Right cardiac atrium (tissue), 5 donors: ENCODE data around the gene FTO. TPM values are rescaled to one million over a fixed set of nuclear protein-coding genes. Genes with fewer than 3 reads are reported as not detected.

Experiments used
- ATAC-seq, 2 donors: fragments of 200-7000 bp; cut with Tn5 transposase; one replicate each; pipeline versions ENCODE4 v1.8.0 to v1.9.1; 2020; ENCODE audit warnings: moderate library complexity in 2 of 2, mild to moderate bottlenecking in 1 of 2
- DNase-seq, 3 donors: peaks; one replicate each; pipeline ENCODE4 v3.0.0-alpha.2; 2020
- H3K27ac ChIP-seq: one replicate; pipeline ENCODE4 v1.5.1; 2013; ENCODE audit warnings: mild to moderate bottlenecking, low read length, control low read depth, moderate library complexity
- H3K27me3 ChIP-seq: one replicate; pipeline ENCODE4 v1.6.1; 2013; ENCODE audit not compliant: control insufficient read depth, insufficient read depth
- H3K4me1 ChIP-seq: one replicate; pipeline ENCODE4 v1.6.1; 2013; ENCODE audit warnings: low read length; ENCODE audit not compliant: control insufficient read depth, insufficient read depth
- H3K4me3 ChIP-seq: one replicate; pipeline ENCODE4 v1.5.1; 2013; ENCODE audit warnings: low read length, control low read depth
- H3K9me3 ChIP-seq: one replicate; pipeline ENCODE4 v1.6.1; 2013; ENCODE audit warnings: low read length; ENCODE audit not compliant: control insufficient read depth
- WGBS: extraction: QIAGEN DNeasy Blood & Tissue Kit; methylation state at CpG from one replicate; pipeline ENCODE4 v1.1.7; 2013; 5-methylcytosine and 5-hydroxymethylcytosine counted together
- intact Hi-C, 4 donors: fragments of 100-400 bp; cut with DNase I; formaldehyde crosslinking; loops; one replicate each; pipeline versions ENCODE4 v1.11.0 to v1.14.0; 2022 to 2023
- polyA plus RNA-seq: library from polyadenylated mRNA; stranded (reverse); fragments of 200-250 nt; gene quantifications from one replicate; pipeline ENCODE4 v1.2.3, GENCODE V29; 2013
- total RNA-seq, 4 donors: library from RNA; stranded (reverse); fragmentation: NEBNext Ultra II Directional; extraction: Animal tissue kit (Norgen Biotek cat#: 25700); gene quantifications; one replicate each; pipeline ENCODE4 v1.2.1, GENCODE V29; 2021
- donor health status: healthy with polysubstance abuse.
- donor health status: DM: no; HTN: yes; CAD: no.
- donor health status: DM: no; HTN: no; CAD: no.
- donor health status: DM: no; HTN: yes; CAD: no; lungs with severe emphysema.
- donor health status: DM: yes; HTN: yes; CAD: no.

FTO gene
- total and polyA plus RNA-seq, 5 donors, result 21.9 to 86.3 (median 78.2) TPM

DNA sequence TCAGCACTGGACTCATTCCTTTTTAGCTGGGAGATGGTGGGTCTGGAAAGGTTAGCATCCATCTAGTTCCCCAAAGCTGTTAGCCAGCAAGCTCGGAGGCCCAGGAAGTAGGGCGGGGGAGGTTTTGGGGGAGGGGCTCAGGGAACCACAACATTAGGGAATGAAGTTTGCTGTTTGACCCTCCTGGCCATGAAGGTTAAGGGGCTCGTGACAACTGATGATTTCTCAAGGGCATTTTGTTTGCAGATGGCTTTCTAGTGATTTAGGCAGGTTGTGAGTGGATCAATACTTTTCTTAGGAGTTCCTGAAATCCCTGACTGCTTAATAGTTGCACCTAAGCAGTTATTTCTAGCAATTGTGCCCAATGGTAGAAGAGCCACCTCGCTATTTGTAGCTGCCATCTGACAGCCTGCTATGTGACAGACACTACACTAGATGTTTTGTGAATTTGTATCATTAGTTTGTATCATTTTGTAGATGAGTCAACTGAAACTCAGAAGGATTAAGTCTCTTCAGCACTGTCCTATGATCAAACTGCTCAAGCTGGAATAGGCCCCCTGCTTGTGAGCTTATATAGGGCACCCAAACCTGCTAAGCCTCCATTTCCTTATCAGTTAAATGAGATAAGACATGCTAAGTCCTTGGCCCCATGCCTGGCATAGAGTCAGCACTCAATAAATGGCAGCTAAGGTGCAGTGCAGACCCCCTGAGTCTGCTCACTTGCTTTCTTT lies 436.3 kb downstream of the FTO start:
- Histone ChIP-seq H3K4me3 (no peak overlapping the region), H3K9me3 (no peaks in the 10 kb centered on the region), H3K27me3 (no peaks in the 10 kb centered on the region), H3K27ac (no peak overlapping the region), H3K4me1 (no peaks in the 10 kb centered on the region)
- 66% methylated on average over 4 of the region's 4 CpGs for WGBS
- no peak for DNase-seq
- no peak for ATAC-seq
- intact Hi-C loops, result no loop called here

GRCh38 chr16:54140788-54141136 lies 436.8 kb downstream of the FTO start:
- H3K4me3 ChIP-seq, result no peak overlapping the region
- H3K9me3 ChIP-seq, result no peaks in the 10 kb centered on the region
- H3K27ac ChIP-seq, result no peak overlapping the region
- no peak for ATAC-seq
- DNase-seq, result no peak
- no peaks in the 10 kb centered on the region for H3K4me1 ChIP-seq
- intact Hi-C loops, result no loop called here
- 92% methylated on average over 4 of the region's 4 CpGs for WGBS
- no peaks in the 10 kb centered on the region for H3K27me3 ChIP-seq

DNA sequence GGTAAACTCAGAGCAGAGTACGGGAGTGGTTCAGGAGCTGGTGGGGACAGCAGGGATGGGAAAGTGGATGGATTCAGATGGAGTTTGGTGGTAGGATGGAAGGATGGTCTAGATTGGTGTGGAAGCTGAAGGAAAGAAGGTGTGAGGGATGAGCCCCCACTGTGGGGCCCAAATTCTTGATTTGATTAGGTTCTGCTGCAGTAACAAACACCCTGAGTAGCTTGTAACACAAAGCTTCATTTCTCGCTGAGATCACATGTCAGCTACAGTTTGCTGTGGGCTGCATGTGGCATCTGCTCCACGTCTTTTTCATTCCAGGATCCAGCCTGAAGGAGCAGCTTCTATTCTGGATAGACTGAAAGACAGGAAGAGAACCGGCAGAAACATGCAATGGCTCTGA lies 438.8 kb downstream of the FTO start:
- WGBS, result 78% methylated on average over 4 of the region's 4 CpGs

DNA sequence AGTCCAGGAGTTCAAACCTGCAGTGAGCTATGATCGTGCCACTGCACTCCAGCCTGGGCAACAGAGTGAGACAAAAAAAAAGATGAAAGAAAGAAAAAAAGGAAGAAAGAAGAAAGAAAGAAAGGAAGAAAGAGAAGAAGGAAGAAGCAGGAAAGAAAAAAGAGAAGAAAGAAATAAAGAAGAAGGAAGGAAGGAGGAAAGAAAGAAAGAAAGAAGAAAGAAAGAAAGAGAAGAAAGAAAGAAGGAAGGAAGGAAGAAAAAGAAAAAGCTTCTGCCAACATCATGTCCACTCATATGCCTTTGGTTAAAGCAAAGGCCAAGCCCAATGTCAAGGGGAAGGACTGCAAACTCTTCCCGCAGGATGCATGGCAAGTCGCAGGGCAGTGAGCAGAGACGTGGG lies 439.5 kb downstream of the FTO start:
- Histone ChIP-seq H3K27me3 (no peaks in the 10 kb centered on the region), H3K4me3 (no peak overlapping the region), H3K9me3 (no peaks in the 10 kb centered on the region), H3K27ac (no peak overlapping the region), H3K4me1 (no peaks in the 10 kb centered on the region)
- intact Hi-C loops, result no loop called here
- DNase-seq (no peak), ATAC-seq (no peak)
- 85% methylated on average over 4 of the region's 4 CpGs for WGBS

More for the DNA sequence above, 438.8 kb downstream of the FTO start:
- intact Hi-C loops, result no loop called here
- Histone ChIP-seq H3K4me3 (no peak overlapping the region), H3K9me3 (no peaks in the 10 kb centered on the region), H3K4me1 (no peaks in the 10 kb centered on the region), H3K27me3 (no peaks in the 10 kb centered on the region), H3K27ac (no peak overlapping the region)
- no peak for DNase-seq
- ATAC-seq, result no peak

GRCh38 chr16:54143934-54144571 lies 440.1 kb downstream of the FTO start:
- intact Hi-C loops, result no loop called here
- no peaks in the 10 kb centered on the region for H3K9me3 ChIP-seq
- 62% methylated on average over 13 of the region's 13 CpGs for whole genome bisulfite sequencing
- DNase-seq, result no peak
- H3K27me3 ChIP-seq, result no peaks in the 10 kb centered on the region
- H3K27ac ChIP-seq, result no peak overlapping the region
- no peak overlapping the region for H3K4me3 ChIP-seq
- no peaks in the 10 kb centered on the region for H3K4me1 ChIP-seq
- ATAC-seq, result no peak

DNA sequence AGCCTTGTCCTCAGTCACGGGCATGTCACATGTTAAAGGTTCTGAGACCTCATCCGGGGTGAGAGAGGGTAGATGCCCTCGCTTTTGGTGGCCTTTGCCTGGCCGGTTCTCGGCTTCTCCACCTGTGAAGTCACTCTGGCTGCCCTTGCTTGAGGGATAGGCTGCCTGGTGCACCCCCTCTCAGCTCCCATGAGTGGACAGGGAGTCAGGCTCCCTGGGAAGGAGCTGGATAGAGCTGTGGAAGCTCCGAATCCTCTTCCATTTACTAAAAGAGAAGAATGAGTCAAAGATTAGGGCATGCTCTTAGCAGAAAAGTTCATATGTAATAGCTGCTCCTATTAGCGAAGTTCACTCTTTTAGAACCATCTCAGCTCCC lies 440.6 kb downstream of the FTO start:
- intact Hi-C loops, result no loop called here
- Histone ChIP-seq H3K4me3 (no peak overlapping the region), H3K27me3 (no peaks in the 10 kb centered on the region), H3K4me1 (no peaks in the 10 kb centered on the region), H3K9me3 (no peaks in the 10 kb centered on the region), H3K27ac (no peak overlapping the region)
- no peak for DNase-seq
- WGBS, result 85% methylated on average over 7 of the region's 7 CpGs
- ATAC-seq, result no peak

GRCh38 chr16:54145881-54146280 lies 441.9 kb downstream of the FTO start:
- H3K27me3 ChIP-seq, result no peaks in the 10 kb centered on the region
- no peak overlapping the region for H3K27ac ChIP-seq
- no peak for ATAC-seq
- 89% methylated on average over 4 of the region's 4 CpGs for WGBS
- no peak overlapping the region for H3K4me3 ChIP-seq
- H3K4me1 ChIP-seq, result no peaks in the 10 kb centered on the region
- no peaks in the 10 kb centered on the region for H3K9me3 ChIP-seq
- intact Hi-C loops, result no loop called here
- no peak for DNase-seq

DNA sequence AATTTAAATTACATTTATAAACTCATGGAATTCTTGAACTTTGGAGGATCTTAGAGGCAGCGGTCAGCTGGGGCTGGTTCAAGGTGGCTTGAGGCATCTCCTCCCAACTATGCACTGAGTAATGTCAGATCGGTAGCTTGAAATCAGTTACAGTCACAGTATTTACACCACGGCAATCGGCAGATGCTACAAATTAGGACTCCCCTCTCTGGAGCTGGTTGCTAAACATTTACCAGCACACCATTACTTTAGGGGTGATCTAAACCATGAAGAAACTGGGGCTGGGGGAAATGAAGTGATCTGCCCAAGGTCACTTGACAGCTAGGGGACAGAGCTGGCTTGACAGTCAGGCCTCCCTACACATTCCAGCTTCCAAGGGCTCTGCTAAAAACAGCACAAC lies 445.0 kb downstream of the FTO start:
- H3K27ac ChIP-seq, result no peak overlapping the region
- ATAC-seq (no peak), DNase-seq (no peak)
- no peaks in the 10 kb centered on the region for H3K4me1 ChIP-seq
- 96% methylated on average over 4 of the region's 4 CpGs for WGBS
- H3K9me3 ChIP-seq, result no peaks in the 10 kb centered on the region
- H3K4me3 ChIP-seq, result no peak overlapping the region
- H3K27me3 ChIP-seq, result no peaks in the 10 kb centered on the region
- intact Hi-C loops, result no loop called here

GRCh38 chr16:54150861-54151260 lies 446.9 kb downstream of the FTO start:
- intact Hi-C loops, result no loop called here
- 88% methylated on average over 12 of the region's 12 CpGs for WGBS
- no peak overlapping the region for H3K4me3 ChIP-seq
- DNase-seq (no peak), ATAC-seq (no peak)
- H3K9me3 ChIP-seq, result no peaks in the 10 kb centered on the region
- no peaks in the 10 kb centered on the region for H3K27me3 ChIP-seq
- no peaks in the 10 kb centered on the region for H3K4me1 ChIP-seq
- no peak overlapping the region for H3K27ac ChIP-seq

GRCh38 chr16:54152362-54153239 lies 448.6 kb downstream of the FTO start:
- ATAC-seq (no peak), DNase-seq (no peak)
- intact Hi-C loops, result no loop called here
- Histone ChIP-seq H3K4me3 (no peak overlapping the region), H3K4me1 (no peaks in the 10 kb centered on the region), H3K9me3 (no peaks in the 10 kb centered on the region), H3K27me3 (no peaks in the 10 kb centered on the region), H3K27ac (no peak overlapping the region)
- 80% methylated on average over 19 of the region's 19 CpGs for WGBS

DNA sequence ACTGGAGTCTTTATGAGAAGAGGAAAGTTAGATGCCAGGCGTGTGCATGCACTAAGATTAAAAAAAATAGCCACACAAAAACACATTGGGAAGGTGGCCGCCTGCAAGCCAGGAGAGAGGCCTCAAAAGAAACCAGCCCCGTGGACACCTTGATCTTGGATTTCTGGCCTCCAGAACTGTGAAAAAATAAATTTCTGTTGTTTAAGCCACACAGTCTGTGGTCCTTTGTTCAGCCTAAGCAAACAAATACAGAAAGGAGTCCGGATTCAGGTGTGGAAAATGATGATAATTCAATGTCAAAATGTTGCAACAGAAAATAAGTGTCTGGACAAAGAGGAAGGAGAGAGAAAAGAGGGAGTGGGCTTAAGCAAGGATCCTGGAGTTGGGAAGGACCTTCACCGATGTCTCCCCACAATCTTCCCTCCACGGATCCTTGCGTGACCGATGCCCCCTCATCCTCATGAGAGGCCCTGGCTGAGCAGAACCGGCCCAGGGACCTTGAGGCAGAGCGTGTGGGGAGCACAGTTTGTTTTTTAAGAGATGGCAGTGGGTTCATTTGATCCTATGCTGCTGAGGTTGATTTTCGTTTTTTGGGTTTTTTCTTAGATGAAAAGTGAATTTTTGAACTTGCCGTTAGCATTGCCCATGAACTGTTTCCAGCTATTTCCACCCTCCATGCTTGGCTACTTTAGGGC lies 449.4 kb downstream of the FTO start:
- intact Hi-C loops, result no loop called here
- no peaks in the 10 kb centered on the region for H3K9me3 ChIP-seq
- 91% methylated on average over 12 of the region's 12 CpGs for WGBS
- H3K27ac ChIP-seq, result no peak overlapping the region
- DNase-seq (no peak), ATAC-seq (no peak)
- no peaks in the 10 kb centered on the region for H3K4me1 ChIP-seq
- no peaks in the 10 kb centered on the region for H3K27me3 ChIP-seq
- no peak overlapping the region for H3K4me3 ChIP-seq
